ENCODE measurements around the gene TRMT11.
"Not testable (repeated sequence)": the region's sequence is repeated elsewhere in the genome, so short reads cannot be mapped to it uniquely, and the experiment has no call there.

Gene TRMT11

GRCh38 chr6:125950293-125950692 is 36.0 kb upstream of the TRMT11 start:
- Histone ChIP-seq H3K9ac (ENCODE audit: low read length) (no peak overlapping the region), H3F3A (ENCODE audit: insufficient read depth) (no peaks in the 10 kb centered on the region), H2AFZ (ENCODE audit: low read depth, low read length, severe bottlenecking) (no peak overlapping the region), H3K36me3 (ENCODE audit: low read length) (no peaks in the 10 kb centered on the region), H3K4me2 (ENCODE audit: low read depth, low read length, poor library complexity, severe bottlenecking) (no peak overlapping the region), H4K20me1 (ENCODE audit: low read depth, low read length) (no peaks in the 10 kb centered on the region), H3K4me3 (ENCODE audit: insufficient read depth, low read length, poor library complexity, severe bottlenecking) (no peak overlapping the region), H3K9me3 (ENCODE audit: insufficient read depth, low read length) (no peaks in the 10 kb centered on the region), H3K79me2 (ENCODE audit: insufficient read depth, low read length) (no peaks in the 10 kb centered on the region), H3K27ac (ENCODE audit: low read depth, low read length) (no peak overlapping the region), H3K27me3 (ENCODE audit: low read length) (no peaks in the 10 kb centered on the region), H3K9me2 (replicated peaks; ENCODE audit: insufficient read depth, low read length) (no peaks in the 10 kb centered on the region)
- TF ChIP-seq CTCF (IDR thresholded peaks at IDR 0.05; ENCODE audit: insufficient read depth, low read length, poor library complexity, severe bottlenecking), result no peak
- no peak for TF ChIP-seq EZH2phosphoT487 (conservative IDR thresholded peaks at IDR 0.05; ENCODE audit: low read length)

- not testable (repeated sequence) for H3F3A ChIP-seq (ENCODE audit: insufficient read depth); H2AFZ ChIP-seq (ENCODE audit: low read depth, low read length, severe bottlenecking); H4K20me1 ChIP-seq (ENCODE audit: low read depth, low read length); H3K27me3 ChIP-seq (ENCODE audit: low read length); H3K9me2 ChIP-seq (replicated peaks; ENCODE audit: insufficient read depth, low read length); H3K9me3 ChIP-seq (ENCODE audit: insufficient read depth, low read length); H3K79me2 ChIP-seq (ENCODE audit: insufficient read depth, low read length); H3K4me2 ChIP-seq (ENCODE audit: low read depth, low read length, poor library complexity, severe bottlenecking); H3K9ac ChIP-seq (ENCODE audit: low read length); H3K4me3 ChIP-seq (ENCODE audit: insufficient read depth, low read length, poor library complexity, severe bottlenecking); H3K36me3 ChIP-seq (ENCODE audit: low read length); H3K27ac ChIP-seq (ENCODE audit: low read depth, low read length)
Observed at GRCh38 chr6:125950716-125951115, 35.6 kb upstream of the TRMT11 start.

GRCh38 chr6:125951323-125951722 is 35.0 kb upstream of the TRMT11 start:
- Histone ChIP-seq H3K27ac (ENCODE audit: low read depth, low read length) (no peak overlapping the region), H4K20me1 (ENCODE audit: low read depth, low read length) (no peaks in the 10 kb centered on the region), H3K79me2 (ENCODE audit: insufficient read depth, low read length) (no peaks in the 10 kb centered on the region), H3F3A (ENCODE audit: insufficient read depth) (no peaks in the 10 kb centered on the region), H3K9me2 (replicated peaks; ENCODE audit: insufficient read depth, low read length) (no peaks in the 10 kb centered on the region), H3K36me3 (ENCODE audit: low read length) (no peaks in the 10 kb centered on the region), H3K4me2 (ENCODE audit: low read depth, low read length, poor library complexity, severe bottlenecking) (no peak overlapping the region), H3K9me3 (ENCODE audit: insufficient read depth, low read length) (no peaks in the 10 kb centered on the region), H3K4me3 (ENCODE audit: insufficient read depth, low read length, poor library complexity, severe bottlenecking) (no peak overlapping the region), H3K27me3 (ENCODE audit: low read length) (no peaks in the 10 kb centered on the region), H2AFZ (ENCODE audit: low read depth, low read length, severe bottlenecking) (no peak overlapping the region), H3K9ac (ENCODE audit: low read length) (no peak overlapping the region)
- TF ChIP-seq EZH2phosphoT487 (conservative IDR thresholded peaks at IDR 0.05; ENCODE audit: low read length) (no peak), CTCF (IDR thresholded peaks at IDR 0.05; ENCODE audit: insufficient read depth, low read length, poor library complexity, severe bottlenecking) (no peak)

- no peaks in the 10 kb centered on the region for H3K9me3 ChIP-seq (ENCODE audit: insufficient read depth, low read length)
- H4K20me1 ChIP-seq (ENCODE audit: low read depth, low read length), result no peaks in the 10 kb centered on the region
- H3K79me2 ChIP-seq (ENCODE audit: insufficient read depth, low read length), result no peaks in the 10 kb centered on the region
- H3K4me2 ChIP-seq (ENCODE audit: low read depth, low read length, poor library complexity, severe bottlenecking), result no peak overlapping the region
- no peaks in the 10 kb centered on the region for H3K27me3 ChIP-seq (ENCODE audit: low read length)
- no peaks in the 10 kb centered on the region for H3K36me3 ChIP-seq (ENCODE audit: low read length)
- H3F3A ChIP-seq (ENCODE audit: insufficient read depth), result no peaks in the 10 kb centered on the region
- TF ChIP-seq EZH2phosphoT487 (conservative IDR thresholded peaks at IDR 0.05; ENCODE audit: low read length) (no peak), CTCF (IDR thresholded peaks at IDR 0.05; ENCODE audit: insufficient read depth, low read length, poor library complexity, severe bottlenecking) (no peak)
- H3K27ac ChIP-seq (ENCODE audit: low read depth, low read length), result no peak overlapping the region
- no peak overlapping the region for H2AFZ ChIP-seq (ENCODE audit: low read depth, low read length, severe bottlenecking)
- H3K9me2 ChIP-seq (replicated peaks; ENCODE audit: insufficient read depth, low read length), result no peaks in the 10 kb centered on the region
- H3K4me3 ChIP-seq (ENCODE audit: insufficient read depth, low read length, poor library complexity, severe bottlenecking), result no peak overlapping the region
- H3K9ac ChIP-seq (ENCODE audit: low read length), result no peak overlapping the region
Observed at GRCh38 chr6:125952764-125953501, 33.4 kb upstream of the TRMT11 start.

All from SU-DHL-6 (cell line).